HG03354 (cell line): Measurements from ENCODE around the gene CMIP.
"Not testable (repeated sequence)": the region's sequence is repeated elsewhere in the genome, so short reads cannot be mapped to it uniquely, and the experiment has no call there.

Source experiments
- ATAC-seq: cut with Tn5 transposase; IDR thresholded peaks from one replicate; pipeline ENCODE4 v1.9.1; 2021; ENCODE audit warnings: mild to moderate bottlenecking; ENCODE audit not compliant: unreplicated experiment, poor library complexity, severe bottlenecking

Gene CMIP

GRCh38 chr16:81522851-81523250 lies 78.2 kb downstream of the CMIP start:
- ATAC-seq: not testable (repeated sequence)

- no peak for ATAC-seq
Measured at GRCh38 chr16:81523387-81524115, 78.9 kb downstream of the CMIP start.

- no peak for ATAC-seq
Measured at GRCh38 chr16:81524382-81524781, 79.8 kb downstream of the CMIP start.

GRCh38 chr16:81524885-81525284 lies 80.3 kb downstream of the CMIP start:
- not testable (repeated sequence) for ATAC-seq

GRCh38 chr16:81526199-81526598 lies 81.6 kb downstream of the CMIP start:
- ATAC-seq: no peak

GRCh38 chr16:81526935-81527334 lies 82.3 kb downstream of the CMIP start:
- no peak for ATAC-seq

GRCh38 chr16:81527477-81528178 lies 83.0 kb downstream of the CMIP start:
- no peak for ATAC-seq

- no peak for ATAC-seq
Measured at GRCh38 chr16:81528256-81528655, 83.6 kb downstream of the CMIP start.

- ATAC-seq: no peak
Measured at GRCh38 chr16:81530296-81530721, 85.7 kb downstream of the CMIP start.

- ATAC-seq: no peak
Measured at GRCh38 chr16:81530814-81531213, 86.2 kb downstream of the CMIP start.

- ATAC-seq: peak; percentile 46
Measured at GRCh38 chr16:81531419-81531821, 86.8 kb downstream of the CMIP start.

GRCh38 chr16:81532491-81533174 lies 88.0 kb downstream of the CMIP start:
- no peak for ATAC-seq

- no peak for ATAC-seq
Measured at GRCh38 chr16:81533175-81533507, 88.5 kb downstream of the CMIP start.

GRCh38 chr16:81535679-81536360 lies 91.2 kb downstream of the CMIP start:
- no peak for ATAC-seq

GRCh38 chr16:81536648-81537047 lies 92.0 kb downstream of the CMIP start:
- no peak for ATAC-seq

- ATAC-seq: no peak
Measured at GRCh38 chr16:81537721-81538561, 93.3 kb downstream of the CMIP start.

GRCh38 chr16:81539009-81539758 lies 94.6 kb downstream of the CMIP start:
- no peak for ATAC-seq

GRCh38 chr16:81539759-81540472 lies 95.3 kb downstream of the CMIP start:
- no peak for ATAC-seq
